A673 (cell line): Measurements from ENCODE around the gene TBXA2R. TPM values are rescaled to one million over a fixed set of nuclear protein-coding genes. Genes with fewer than 3 reads are reported as not detected.

ENCODE experiments used
- BruUV-seq: library from RNA; stranded (reverse); fragments of 400-500 nt; replicated peaks from 2 replicates; lab custom pipeline; 2021; lab: Mats Ljungman, UMichigan
- CTCF ChIA-PET: fragments of 300-600 bp; sonication (Branson Sonifier 250); formaldehyde crosslinking; loops from one replicate; lab custom pipeline; 2022; ENCODE audit warnings: antibody characterized with exemption; lab: Charles Lee
- POLR2A ChIA-PET: fragments of 300-600 bp; sonication (Branson Sonifier 250); formaldehyde crosslinking; loops from one replicate; lab custom pipeline; 2022; ENCODE audit warnings: antibody characterized with exemption; ENCODE audit not compliant: low non-redundant PET; lab: Charles Lee
- DNase-seq: peaks from one replicate; pipeline ENCODE4 v3.0.0-alpha.2; 2015; ENCODE audit warnings: low spot score
- H3K27ac ChIP-seq: fragments of 200-600 bp; sonication (generic); 2 replicates; pipeline ENCODE4 v1.5.1; 2016; ENCODE audit warnings: mixed run types, low read depth, mild to moderate bottlenecking, mixed read lengths, antibody characterized with exemption, low read length; ENCODE audit not compliant: poor library complexity, severe bottlenecking
- H3K27me3 ChIP-seq: fragments of 200-600 bp; sonication (generic); replicated peaks from 2 replicates; pipeline ENCODE4 v1.6.1; 2017; ENCODE audit warnings: mixed run types, low read depth, mild to moderate bottlenecking, mixed read lengths, antibody characterized with exemption, low read length; ENCODE audit not compliant: insufficient read depth, poor library complexity
- H3K36me3 ChIP-seq: fragments of 200-600 bp; sonication (generic); 2 replicates; pipeline ENCODE4 v1.6.1; 2016; ENCODE audit warnings: mixed run types, mild to moderate bottlenecking, mixed read lengths, antibody characterized with exemption, low read length; ENCODE audit not compliant: insufficient read depth, poor library complexity, severe bottlenecking
- H3K4me1 ChIP-seq: fragments of 200-600 bp; sonication (generic); 2 replicates; pipeline ENCODE4 v1.6.1; 2017; ENCODE audit warnings: mixed run types, mild to moderate bottlenecking, mixed read lengths, antibody characterized with exemption, low read length; ENCODE audit not compliant: insufficient read depth, poor library complexity, severe bottlenecking
- H3K4me3 ChIP-seq: fragments of 200-600 bp; sonication (generic); 2 replicates; pipeline ENCODE4 v1.5.1; 2016; ENCODE audit warnings: low read depth, mixed run types, mild to moderate bottlenecking, mixed read lengths, low read length; ENCODE audit not compliant: poor library complexity, severe bottlenecking
- H3K9me3 ChIP-seq: fragments of 200-600 bp; sonication (generic); 2 replicates; pipeline ENCODE4 v1.6.1; 2016; ENCODE audit warnings: mixed run types, low read depth, mild to moderate bottlenecking, mixed read lengths, antibody characterized with exemption, low read length; ENCODE audit not compliant: poor library complexity, severe bottlenecking
- EZH2 ChIP-seq: fragments of 200-600 bp; sonication (generic); IDR thresholded peaks from 2 replicates; pipeline ENCODE4 v1.6.1; 2017; ENCODE audit warnings: borderline replicate concordance, low read depth, mild to moderate bottlenecking, mixed read lengths, antibody characterized with exemption, low read length; ENCODE audit not compliant: poor library complexity, severe bottlenecking
- intact Hi-C: fragments of 100-400 bp; cut with micrococcal nuclease; formaldehyde crosslinking; loops from one replicate; pipeline ENCODE4 v1.10.0; 2022; ENCODE audit not compliant: unreplicated experiment
- total RNA-seq: library from RNA; stranded (reverse); gene quantifications from 2 replicates; pipeline ENCODE4 v1.2.3, GENCODE V29; 2021
- TF ChIP-seq, protein P1 (sequence below): fragments of 300-800, 200-600 bp; sonication (generic); conservative IDR thresholded peaks from 2 replicates; pipeline ENCODE4 v1.5.1; 2017; ENCODE audit warnings: low read depth, mild to moderate bottlenecking, antibody characterized with exemption, low read length, moderate library complexity, mixed read lengths

Gene TBXA2R
- total RNA-seq, 1 experiment from 2014 or later: 0.56 TPM

DNA sequence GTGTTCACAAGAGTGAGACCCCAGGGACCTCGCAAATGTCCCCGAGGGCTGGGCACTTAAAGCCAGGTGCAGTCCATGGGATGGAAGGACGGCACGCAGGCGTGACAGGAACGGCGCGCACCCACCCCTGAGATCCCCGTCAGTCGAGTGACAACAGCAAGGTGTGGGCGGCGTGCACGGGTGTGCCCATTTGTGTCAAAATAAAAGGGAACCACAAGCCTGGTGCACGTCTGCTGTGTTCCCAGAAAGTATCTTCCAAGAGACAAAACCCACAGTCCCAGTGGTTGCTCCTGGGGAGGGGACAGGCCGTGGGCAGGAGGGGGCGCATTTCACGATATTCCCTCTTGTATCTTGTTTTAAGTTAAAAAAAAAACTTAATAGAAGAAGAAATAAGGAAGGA is 35.6 kb upstream of the TBXA2R start:
- BruUV-seq: no TSS peak
- Histone ChIP-seq H3K27ac (no peak overlapping the region), H3K27me3 (no peaks in the 10 kb centered on the region), H3K4me1 (no peaks in the 10 kb centered on the region), H3K9me3 (no peaks in the 10 kb centered on the region), H3K36me3 (peaks cover 12% of the 10 kb centered on the region), H3K4me3 (no peak overlapping the region)
- no peak for DNase-seq
- ChIA-PET POLR2A (no interaction called here), CTCF (no interaction called here)
- intact Hi-C loops: no loop called here
- TF ChIP-seq, protein P1, sequence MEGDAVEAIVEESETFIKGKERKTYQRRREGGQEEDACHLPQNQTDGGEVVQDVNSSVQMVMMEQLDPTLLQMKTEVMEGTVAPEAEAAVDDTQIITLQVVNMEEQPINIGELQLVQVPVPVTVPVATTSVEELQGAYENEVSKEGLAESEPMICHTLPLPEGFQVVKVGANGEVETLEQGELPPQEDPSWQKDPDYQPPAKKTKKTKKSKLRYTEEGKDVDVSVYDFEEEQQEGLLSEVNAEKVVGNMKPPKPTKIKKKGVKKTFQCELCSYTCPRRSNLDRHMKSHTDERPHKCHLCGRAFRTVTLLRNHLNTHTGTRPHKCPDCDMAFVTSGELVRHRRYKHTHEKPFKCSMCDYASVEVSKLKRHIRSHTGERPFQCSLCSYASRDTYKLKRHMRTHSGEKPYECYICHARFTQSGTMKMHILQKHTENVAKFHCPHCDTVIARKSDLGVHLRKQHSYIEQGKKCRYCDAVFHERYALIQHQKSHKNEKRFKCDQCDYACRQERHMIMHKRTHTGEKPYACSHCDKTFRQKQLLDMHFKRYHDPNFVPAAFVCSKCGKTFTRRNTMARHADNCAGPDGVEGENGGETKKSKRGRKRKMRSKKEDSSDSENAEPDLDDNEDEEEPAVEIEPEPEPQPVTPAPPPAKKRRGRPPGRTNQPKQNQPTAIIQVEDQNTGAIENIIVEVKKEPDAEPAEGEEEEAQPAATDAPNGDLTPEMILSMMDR: no peak
- no peak for TF ChIP-seq EZH2

DNA sequence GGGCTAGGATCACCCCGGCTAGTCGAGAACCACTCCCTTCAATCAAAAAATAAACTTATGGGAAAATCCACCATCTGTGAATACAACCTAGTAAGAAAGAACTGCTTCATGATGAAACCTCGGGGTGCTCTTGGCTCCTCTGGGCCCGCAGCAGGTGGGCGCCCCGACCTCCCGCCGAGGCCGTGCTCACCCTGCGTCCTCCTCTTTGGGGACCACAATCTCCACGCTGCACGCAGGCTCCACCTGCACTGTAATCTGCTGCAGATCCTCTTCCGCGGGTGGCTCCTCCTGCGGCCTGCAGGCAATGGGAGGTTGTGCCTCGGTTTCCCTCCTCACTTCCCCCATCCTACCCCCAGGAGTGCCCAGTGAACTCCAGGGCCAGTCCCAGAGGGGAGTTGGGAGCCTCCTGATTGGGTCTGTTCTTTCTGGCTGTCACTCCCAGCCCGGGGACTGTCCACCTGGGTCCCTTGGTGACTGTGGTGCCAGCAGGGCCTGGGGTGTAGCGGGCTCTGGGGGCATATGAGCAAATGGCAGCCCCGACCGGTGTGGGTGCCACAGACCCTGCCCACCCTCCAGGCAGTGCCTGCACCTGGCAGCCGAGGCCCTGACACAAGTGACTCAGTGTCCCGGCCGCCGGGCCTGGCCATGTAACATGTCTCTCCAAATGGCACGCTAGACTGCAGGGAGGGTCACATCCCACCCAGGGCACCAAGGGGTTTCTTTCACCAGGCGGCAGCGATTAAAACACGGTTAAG is 35.0 kb upstream of the TBXA2R start:
- no peak for DNase-seq
- H3K27ac ChIP-seq: no peak overlapping the region
- ChIA-PET CTCF (no interaction called here), POLR2A (no interaction called here)
- no peak overlapping the region for H3K4me3 ChIP-seq
- no peak for TF ChIP-seq EZH2
- TF ChIP-seq, protein P1: no peak
- intact Hi-C loops: no loop called here
- H3K4me1 ChIP-seq: no peaks in the 10 kb centered on the region
- BruUV-seq: no TSS peak
- no peaks in the 10 kb centered on the region for H3K27me3 ChIP-seq
- no peaks in the 10 kb centered on the region for H3K9me3 ChIP-seq
- peaks cover 12% of the 10 kb centered on the region for H3K36me3 ChIP-seq

DNA sequence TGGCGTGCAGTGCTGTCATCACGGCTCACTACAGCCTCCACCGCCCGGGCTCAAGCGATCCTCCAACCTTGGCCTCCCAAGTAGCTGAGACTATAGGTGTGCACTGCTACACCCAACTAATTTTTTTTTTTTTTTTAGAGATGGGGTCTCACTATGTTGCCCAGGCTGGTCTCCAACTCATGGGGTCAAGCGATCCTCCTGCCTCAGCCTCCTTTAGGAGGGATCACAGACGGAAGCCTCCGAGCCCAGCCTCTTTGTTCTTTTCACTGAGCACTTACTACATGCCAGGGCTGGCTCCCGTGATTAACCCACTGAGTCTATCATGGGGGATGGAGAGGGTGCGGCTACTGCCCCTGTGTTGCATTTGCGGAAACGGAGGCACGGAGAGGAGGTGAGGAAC is 32.8 kb upstream of the TBXA2R start:
- peaks cover 8% of the 10 kb centered on the region for H3K36me3 ChIP-seq
- no peak overlapping the region for H3K27ac ChIP-seq
- TF ChIP-seq EZH2: no peak
- TF ChIP-seq, protein P1: no peak
- no peaks in the 10 kb centered on the region for H3K4me1 ChIP-seq
- H3K27me3 ChIP-seq: no peaks in the 10 kb centered on the region
- intact Hi-C loops: no loop called here
- BruUV-seq: no TSS peak
- CTCF ChIA-PET: no interaction called here
- no peak for DNase-seq
- POLR2A ChIA-PET: no interaction called here
- no peak overlapping the region for H3K4me3 ChIP-seq
- no peaks in the 10 kb centered on the region for H3K9me3 ChIP-seq
